Kidney tubule cell (primary cell): ENCODE measurements around the gene PARL.

Source experiments
- DNase-seq: peaks from one replicate; pipeline ENCODE4 v3.0.0-alpha.2; 2018; ENCODE audit warnings: low spot score

The PARL gene, protein sequence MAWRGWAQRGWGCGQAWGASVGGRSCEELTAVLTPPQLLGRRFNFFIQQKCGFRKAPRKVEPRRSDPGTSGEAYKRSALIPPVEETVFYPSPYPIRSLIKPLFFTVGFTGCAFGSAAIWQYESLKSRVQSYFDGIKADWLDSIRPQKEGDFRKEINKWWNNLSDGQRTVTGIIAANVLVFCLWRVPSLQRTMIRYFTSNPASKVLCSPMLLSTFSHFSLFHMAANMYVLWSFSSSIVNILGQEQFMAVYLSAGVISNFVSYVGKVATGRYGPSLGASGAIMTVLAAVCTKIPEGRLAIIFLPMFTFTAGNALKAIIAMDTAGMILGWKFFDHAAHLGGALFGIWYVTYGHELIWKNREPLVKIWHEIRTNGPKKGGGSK

DNA sequence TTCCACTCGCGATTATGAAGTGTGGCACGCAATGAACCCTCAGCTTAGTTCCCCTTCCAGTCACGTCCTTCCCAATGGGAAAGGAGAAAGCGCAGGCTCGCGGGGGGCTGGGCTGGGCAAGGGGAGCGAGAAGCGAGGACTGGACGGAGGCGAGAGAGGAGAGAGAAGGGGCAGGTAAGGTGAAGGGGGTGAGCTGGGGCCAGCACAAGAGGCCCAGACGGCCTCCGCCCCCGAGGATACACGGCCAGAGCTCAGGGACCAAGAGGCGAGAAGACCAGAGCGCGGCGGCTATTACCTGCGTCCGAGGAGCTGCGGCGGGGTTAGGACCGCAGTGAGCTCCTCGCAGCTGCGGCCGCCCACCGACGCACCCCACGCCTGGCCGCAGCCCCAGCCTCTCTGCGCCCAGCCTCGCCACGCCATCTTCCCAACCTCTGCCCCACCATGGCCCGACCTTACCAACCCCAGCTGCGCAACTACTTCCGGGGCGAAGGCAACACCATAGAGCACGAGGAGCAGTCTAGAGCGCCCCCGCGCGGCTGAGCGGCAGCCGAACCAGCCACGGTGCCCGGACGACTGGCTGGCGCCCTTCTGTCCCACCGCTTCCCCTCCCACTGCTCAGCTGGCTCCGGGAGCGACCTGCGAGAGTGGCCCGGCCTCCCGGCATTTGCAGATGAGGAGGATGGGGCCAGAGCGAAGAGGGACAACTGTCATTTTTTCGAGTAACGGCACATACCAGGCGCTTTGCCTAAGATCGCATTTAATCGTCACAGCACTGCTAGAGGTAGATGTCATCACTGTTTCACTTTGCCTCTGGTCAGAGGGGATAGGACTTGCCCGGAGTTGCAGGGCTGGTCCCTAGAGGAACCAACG lies at the start of gene PARL:
Gene PARL (minus strand): TSS at position 454 of the 870 bp plus-strand sequence. CDS start 34 bp downstream, at position 420.
- DNase-seq: peak; percentile 93

DNA sequence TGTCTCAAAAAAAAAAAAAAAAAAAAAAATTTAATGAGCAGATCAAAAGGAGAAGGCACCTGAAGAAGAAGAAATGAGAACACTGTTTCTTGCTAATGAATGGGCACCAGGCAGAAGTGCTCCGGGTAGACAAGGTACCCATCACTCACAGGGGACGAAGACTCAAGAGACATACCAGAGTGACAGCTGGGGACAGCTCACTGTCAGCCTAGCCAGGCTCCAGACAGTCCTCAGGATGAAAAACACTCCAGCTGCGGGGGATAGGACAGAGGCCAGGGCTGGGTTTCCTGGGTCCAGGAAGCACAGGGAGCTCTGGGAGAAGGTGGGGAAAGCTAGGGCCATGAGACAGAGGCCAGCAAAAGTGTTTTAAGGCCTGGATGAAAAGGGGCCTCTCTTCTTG lies 48.5 kb upstream of the PARL start:
- DNase-seq: no peak

DNA sequence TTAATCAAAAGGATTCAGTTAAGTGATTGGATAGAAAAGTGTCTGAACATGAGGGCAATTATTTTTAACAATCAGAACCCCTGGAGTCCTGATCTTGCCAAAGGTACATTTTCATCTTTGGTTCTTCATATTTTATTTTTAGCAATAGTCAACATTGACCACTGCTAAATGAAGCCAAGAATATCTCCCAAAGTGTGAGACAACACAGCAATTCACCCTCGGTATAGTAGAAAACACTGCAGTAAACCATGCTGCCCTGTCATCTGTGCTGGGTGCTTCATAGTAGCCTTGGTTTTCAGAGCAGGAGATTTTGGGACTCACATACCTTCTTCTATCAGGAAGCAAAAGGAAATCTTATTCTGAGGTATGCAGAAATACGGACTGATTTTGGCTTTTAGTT lies 47.2 kb upstream of the PARL start:
- DNase-seq: no peak

DNA sequence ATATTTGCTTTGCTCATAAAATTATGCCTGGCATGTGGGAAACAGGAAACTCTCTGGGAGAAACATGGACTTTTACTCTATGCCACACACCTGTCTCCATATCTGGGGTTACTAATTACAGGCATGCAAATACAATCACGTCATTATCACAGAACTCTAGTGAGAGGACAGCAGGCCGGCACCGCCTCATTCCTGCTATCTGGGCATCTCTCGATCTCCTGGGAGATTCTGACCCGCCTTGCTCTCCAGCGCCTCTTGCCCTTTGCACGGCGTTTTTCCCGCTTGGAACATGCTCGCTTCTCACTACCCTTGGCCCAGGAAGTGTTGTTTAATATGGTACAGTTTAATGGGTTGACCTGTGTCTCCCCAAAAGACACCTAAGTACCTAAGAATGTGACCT lies 45.4 kb upstream of the PARL start:
- no peak for DNase-seq

DNA sequence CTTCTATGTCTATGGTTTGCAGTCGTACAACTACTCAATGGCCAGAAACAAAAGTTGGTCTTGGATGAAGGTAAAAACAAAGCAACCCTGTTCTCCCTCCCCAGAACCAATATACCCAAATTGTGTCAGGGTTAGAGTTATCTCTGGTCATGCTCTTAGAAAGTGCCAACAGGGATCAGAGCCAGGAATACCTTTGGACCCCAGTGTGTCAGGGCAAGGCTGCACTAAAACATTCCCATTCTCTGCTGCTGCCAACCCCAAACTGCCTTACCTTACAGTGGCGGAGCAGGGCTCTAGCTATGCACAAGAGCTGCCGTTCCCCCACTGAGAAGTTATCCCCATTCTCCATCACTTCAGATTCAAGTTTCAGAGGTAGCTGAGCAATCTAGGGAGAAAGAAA lies 42.4 kb upstream of the PARL start:
- DNase-seq: no peak

DNA sequence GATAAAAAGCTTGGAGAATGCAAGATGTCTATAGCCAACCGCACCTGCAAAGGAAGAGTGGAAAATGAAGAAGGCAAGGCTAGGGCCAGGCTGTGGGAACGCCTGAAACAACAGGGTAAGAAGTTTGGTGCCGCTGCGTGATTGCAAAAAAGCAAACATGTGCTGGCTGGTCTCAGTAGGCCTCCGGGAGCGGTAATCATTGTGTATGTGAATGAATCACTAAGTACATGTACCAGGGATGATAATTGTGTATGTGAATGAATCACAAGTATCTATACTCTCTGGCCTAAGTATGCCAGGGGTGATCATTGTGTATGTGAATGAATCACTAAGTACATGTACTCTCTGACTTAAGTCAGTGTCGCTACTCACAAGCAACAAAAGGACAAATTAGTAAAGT lies 40.3 kb upstream of the PARL start:
- no peak for DNase-seq

DNA sequence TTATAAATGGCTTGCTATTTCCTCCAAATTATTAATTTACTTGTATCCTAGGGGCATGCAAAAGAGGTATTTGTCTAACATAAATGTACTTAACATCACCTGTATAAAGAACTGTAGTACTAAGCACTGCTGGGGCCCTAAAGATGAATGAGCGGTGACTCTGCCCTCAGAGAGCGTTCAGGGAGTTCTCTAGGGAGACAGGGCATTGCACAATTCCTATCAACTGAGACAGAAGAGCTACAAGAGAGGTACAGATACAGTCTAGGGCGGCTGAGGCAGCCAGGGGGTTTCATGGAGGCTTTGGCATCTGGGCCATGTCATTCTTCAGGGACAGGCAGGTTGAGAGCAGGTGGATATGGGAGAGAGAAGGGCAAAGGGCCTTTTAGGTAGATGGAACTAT lies 39.9 kb upstream of the PARL start:
- no peak for DNase-seq

DNA sequence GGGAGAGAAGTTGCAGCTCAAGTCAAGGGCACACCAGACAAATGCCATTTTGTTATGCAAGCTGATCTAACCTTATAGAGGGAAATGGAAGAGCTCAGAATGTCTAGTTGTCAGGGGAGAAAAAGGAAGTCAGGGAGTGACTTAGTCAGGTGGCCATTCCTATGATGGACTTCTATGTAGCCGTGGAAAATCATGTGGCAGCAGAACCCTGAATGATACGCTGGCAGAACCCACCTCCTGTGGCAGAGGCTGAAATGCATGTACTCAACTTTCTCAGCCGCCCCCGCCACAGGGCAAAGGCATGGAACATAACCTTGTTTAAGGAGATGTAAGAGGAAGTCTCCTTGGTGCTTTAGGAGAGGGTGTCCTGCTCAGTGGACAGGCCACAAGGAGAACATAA lies 37.7 kb upstream of the PARL start:
- DNase-seq: no peak

DNA sequence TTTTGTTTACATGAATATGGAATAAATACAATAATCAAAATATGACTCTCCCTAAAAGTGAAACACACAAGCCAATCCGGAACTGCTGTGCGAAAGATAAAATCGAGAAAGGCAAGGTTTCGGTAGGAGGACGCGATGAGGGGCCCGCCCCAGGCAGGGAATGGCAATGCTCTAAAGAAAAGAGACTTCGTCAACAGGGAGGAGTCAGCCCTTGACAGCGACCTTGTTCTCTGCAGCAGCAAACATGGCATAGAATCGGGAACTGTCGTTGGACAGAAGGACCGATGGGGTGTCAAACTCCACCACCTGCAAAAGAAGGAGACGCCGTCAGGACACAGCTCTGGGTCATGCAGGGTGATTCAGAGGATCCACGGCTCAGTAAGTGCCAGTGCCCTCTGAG lies 36.4 kb upstream of the PARL start:
- DNase-seq: no peak

DNA sequence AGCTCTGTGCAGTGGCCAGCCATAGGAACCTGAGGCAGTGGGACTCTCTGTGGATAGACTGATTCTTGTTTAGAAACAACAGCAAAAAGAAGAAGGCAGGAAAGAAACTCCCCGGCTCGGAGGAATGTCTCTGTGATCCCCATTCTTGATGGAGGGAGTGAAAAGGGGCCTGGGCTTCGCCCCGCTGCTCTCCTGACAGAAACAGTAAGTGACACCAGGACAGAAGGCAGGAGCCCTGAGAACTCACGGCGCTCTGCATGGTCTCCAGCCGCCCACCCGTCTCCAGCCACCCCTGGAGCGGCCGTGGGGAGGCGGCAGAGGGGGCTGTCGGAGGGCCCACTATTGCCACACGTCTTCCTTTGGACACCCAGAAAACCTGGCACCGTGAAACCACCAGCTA lies 35.7 kb upstream of the PARL start:
- DNase-seq: no peak

DNA sequence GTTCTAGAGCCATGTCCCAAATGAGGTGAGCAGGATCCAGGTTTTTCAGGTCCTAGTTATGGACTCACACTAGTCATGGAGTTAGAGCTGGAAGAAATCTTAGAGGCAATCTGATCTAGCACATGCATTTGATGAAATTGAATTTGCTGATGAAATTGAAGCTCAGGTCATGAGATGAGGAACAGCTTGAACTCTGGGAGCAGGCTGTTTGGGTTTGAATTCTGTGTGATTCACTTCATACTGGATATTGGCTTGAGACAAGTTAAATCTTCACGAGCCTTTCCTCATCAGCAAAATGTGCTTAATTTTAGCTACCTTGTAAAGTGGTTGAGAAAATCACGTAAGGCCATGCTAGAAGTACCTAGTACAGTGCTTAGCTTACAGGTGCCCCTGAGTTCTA lies 33.5 kb upstream of the PARL start:
- no peak for DNase-seq

DNA sequence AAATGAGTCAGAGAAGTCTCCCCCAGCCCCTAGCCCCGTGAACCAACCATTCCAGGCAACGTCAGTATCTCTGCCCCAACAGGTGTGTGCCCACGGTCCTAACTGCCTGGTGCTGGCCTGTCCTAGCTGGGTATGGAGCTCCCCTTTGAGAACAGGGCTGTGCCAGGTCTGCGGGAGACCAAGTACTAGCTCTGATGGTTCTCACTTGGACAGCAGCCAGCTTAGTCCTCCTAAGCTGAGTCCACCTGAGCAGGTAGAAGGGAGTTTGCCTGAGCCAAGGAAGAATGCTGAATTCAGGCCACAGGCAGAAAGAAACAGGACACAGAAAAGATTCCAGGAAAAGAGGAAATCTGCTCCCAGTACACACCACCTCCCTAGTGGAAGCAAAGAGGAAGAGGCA lies 33.1 kb upstream of the PARL start:
- DNase-seq: no peak

DNA sequence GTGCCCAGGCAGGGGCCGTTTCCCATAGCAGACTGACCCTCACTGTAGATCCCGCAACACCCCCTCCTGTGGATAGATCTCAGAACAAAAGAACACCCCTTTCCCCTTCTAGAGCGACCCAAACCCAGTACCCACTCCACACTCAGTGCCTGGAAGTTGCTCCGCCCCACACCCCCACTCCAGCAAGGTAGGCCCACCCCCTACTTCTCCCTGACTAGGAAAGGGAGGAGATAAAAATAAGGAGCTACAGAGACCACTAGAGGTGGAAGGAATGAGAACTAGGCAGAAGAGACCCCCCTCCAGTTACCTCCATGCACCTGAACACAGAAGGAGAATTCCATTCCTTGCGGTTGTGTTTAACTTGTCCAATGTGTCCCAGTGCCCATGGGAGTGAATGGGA lies 30.2 kb upstream of the PARL start:
- no peak for DNase-seq

DNA sequence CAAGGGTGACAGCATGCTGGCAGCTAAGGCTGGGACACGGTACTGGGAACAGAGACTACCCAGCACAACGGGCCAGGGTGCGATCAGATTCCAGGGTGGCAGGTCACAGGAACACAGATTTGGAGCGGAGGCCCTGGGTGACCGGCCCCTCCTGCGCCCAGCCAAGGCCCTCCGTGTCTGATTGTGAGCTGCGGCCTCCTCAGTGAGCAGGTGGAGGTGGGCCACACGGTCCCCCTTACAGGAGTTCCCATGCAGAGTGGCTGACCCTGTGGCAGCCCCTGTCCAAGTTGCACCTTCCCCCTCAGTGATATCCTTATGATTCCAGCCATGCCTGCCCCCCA lies 28.9 kb upstream of the PARL start:
- DNase-seq: no peak

DNA sequence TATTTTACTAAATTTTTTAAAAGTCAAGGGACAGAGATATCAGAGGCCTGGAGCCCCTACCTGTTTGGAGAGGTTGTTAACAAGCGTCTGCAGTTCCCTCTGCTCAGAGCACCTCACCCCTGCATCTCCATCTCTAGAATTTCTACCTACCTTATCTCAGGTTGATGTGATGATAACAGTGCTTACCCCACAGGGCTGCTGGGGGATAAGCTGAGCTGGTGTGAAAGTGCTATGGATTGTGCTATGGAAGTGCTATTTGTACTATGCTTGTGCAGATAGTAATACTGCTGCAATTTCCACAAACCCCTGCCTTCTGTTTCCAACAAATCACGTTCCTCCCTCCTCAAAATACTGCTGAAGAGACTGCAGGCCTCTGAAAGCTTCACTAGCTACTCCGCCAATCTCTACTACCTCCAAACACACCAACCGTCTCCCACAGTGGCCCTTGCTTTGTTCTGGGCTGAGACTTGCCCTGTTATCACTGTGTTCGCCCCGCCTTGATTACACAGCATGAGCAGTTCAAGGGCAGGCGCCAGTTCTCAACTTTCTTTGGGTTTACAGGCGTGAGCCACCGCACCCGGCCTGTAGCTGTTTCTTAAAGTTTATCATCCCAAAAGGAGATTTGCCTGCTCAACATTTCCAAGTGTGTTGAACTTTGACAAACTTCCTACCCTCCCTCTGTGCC lies 28.4 kb upstream of the PARL start:
- DNase-seq: no peak

DNA sequence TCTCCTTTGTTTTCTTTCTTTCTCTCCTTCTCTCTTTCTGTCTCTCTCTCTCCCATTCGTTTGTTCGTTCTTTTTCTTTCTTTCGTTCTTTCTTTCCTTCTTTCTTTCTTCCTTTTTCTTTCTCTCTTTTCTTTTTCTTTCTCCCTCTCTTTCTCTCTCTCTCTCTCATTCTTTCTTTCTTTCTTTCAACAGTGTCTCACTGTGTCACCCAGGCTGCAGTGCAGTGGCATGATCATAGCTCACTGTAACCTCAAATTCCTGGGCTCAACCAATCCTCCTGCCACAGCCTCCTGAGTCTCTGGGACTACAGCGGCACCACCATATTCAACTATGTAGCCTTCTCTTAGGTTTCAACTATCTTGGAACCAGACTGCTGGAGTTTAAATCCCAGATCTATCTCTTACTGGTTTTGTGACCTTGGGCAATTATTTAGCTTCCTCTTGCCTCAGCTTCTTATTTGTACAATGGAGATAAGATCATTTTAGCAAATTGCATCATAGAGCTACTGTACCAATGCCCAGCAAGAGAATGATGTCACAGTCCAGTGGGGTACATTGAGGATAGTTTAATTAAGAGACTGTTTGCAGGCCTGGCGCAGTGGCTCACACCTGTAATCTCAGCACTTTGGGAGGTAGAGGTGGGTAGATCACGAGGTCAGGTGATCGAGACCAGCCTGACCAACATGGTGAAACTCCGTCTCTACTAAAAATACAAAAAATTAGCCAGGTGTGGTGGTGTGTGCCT lies 27.3 kb upstream of the PARL start:
- no peak for DNase-seq

DNA sequence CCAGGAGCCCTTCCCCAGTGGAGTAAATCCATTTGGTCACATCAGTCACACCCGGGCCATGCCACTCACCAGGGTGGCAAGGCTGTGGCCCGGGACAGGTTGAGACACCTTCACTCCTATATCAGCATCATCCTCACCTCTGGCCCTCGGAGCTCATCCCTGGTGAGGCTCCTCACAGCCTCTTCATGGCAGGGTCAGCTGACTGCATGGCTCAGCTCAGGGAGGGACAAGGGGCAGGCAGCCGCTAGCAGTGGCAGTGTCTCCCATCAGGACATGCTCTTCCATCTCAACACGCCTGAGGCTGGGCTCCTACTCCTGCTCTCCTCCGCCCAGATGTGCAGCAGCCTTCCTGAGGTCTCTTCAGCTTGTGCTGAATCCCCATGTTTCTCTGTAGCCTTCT lies 26.4 kb upstream of the PARL start:
- no peak for DNase-seq

DNA sequence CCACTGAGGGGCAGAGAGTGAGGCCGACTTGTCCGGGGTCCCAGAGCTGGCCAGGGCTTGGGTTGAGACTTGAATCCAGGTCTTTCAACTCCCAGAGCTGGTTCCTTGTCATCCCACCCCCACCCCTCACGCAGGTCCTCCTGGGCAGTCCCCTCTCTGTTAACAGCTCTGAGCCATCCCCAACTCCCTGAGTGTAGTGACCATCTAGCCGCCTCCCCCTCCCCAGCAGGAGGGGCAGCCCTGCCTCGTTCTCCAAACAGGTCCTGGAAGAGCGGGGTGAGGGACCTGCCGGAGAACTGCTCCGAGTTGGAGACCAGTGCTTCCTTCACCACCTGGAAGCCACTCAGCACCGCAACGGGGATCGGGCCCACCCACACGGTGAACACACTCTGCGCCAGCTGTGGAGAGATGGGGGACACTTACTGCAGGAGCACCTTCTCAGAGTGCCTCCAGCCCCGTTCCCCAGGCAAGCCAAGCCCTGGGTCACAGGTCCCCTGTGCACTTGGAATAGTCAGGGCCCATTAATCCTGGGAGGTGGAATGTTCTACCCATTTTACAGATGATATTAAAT lies 24.4 kb upstream of the PARL start:
- DNase-seq: no peak

DNA sequence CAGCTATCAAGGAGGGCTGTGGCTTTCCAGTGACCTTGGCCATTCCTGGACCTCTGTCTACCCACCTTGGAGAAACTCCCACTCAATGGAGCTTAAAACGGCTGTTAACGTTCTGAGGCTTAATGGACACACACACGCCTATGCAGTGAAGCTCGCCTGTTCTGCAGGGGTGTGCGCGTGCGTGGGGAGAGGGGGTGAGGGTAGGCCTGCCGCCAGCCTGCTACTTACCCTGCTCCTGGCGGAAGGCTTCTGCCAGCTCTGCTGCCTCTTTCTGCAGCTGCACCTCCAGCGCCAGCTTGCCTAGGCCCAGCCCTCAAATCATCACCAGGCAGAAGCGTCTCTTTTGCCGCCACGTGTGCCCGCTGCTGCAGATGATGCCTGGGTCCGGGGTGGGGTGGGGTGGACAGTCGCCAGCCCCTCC lies 23.2 kb upstream of the PARL start:
- no peak for DNase-seq

DNA sequence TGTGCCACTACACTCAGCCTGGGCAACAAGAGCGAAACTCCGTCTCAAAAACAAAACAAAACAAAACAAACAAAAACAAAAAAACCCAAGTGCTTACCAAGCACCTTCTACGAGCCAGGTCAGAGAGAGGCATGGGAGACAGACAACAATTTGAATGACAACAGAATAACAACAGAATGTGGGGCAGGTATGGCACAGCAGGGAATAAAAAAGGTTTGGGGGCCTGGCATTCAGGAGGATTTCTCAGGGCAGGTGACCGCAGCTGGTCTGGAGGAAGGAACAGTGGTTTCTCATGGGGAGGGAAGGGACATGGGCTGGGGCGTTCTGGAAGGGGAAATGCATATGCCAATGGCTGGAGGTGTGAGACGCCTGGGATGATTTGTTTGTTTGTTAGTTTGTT lies 22.5 kb upstream of the PARL start:
- DNase-seq: no peak

DNA sequence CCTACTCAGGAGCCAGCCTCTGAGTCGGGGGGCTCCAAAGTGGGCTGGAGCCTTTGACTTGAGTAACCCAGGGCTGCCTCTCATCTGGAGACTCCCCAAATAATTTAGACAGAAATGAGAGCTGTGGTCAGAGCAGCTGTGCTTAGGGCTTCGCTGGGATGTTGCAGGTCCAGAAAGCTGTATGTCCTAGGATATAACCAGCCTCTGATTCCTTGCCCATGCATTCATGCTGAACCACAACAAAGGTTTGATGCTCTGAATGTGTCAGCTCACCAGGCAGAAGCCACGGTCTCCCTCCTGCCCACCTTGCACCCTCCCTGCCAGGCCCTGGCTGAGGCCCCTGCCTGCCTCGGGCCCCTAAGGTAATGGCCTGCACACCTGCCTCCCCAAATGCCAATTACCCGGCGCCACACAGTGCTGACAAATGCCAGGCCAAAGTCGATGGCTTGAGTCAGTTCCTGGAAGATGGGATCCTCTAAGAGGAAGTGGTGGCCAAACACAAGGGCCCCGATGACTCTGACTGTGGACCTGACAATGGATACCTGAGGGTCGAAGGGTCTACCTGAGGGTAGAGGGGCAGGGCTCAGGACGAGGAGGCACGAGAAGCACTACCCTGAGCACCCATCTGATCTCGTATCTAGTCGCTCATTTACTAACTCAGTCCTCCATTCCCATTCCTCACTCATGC lies 21.7 kb upstream of the PARL start:
- no peak for DNase-seq
